NCI-H82 (cell line): Measurements from ENCODE around the gene XPO6.

Experiments used
- DNase-seq: peaks from one replicate; lab custom pipeline; 2025; lab: John Stamatoyannopoulos, UW

XPO6 gene

DNA sequence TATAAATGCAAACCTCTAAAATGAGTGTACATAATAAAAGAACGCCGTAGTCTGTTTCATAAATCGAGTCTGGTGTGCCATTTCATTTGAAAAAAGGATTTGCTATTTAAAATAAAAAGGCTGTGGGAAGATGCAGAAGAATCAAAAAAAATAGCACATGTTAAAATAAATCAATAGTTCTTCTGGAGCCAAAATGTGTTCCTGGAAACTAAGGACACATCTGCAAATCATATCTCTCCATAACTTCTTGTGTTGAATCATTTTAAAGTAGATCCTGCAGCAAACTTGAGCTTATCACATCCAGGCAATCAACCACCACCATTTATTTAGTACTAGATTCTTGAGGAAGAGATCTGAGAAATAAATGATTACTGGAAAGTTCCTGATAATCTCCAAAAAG, 29.0 kb downstream of the XPO6 start:
- no peak for DNase-seq

DNA sequence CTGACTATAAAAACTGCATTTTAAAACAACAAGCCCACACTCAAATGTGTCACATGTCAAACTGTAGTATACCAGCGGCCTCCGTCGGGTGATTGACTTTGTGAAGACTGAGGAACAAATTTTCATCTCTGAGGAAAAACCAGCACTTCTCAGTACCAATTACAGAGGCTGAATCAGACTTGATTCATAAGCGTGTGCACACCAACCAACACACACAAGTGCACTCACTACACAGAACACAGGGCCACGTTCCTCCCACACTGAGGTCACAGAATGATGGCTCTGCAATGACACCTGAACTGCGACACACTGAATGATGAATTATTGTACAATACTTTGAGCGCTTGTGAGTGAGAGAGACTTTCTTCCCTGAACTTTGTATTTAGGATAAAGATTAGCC, 29.6 kb downstream of the XPO6 start:
- no peak for DNase-seq

DNA sequence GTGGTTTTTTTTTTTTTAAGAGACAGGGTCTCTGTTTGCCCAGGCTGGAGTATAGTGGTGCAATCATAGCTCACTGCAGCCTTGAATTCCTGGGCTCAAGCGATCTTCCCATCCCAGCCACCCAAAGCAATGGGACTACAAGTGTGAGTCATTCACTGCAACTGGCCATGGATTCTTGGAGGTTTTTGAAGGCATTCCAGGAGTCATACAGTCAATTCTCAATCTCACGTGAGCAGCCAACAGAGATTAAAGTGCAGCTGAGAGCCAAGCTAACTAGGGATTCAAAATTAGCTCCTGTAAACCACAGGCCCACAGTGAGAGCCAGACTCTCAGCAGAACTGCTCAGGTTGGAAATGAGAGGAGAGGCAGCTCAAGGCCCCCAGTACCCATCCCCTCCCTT, 30.2 kb downstream of the XPO6 start:
- DNase-seq, result no peak

DNA sequence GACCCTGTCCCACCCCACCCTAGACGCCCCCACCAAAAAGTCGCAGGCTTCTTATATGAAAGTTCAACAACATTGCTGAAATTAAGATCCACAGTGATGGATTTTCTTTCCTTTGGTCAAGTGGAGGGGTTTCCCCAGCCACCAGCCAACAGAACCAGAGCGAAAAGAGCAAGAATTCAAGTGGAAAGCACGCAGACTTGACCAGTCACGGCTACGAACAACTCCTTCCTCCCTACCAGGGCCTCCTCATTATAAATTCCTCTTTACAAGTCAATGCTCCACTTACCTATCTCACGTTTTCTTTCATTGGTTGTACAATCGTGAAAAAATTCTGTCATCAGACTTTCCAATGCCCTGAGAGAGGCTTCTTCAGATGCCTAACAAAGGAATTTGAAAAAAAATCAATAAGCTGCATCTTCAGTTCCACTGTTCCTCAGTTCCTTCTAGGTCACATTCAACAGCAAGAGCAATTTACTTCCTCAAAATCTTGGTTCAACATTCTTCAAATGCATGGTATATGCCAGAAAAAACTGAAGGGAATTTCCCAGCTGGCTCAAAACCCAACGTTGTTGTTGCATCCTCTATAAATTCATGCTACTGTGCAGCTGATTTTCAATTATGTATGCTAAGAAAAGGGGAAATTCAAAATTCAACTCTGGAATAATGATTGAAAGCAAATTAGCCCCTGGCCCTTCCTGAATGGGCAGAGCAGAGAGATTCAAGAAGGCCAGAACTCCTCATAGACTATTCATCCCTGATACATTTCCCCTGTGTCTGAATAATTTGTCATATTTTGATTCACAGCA, 30.9 kb downstream of the XPO6 start:
- DNase-seq, result no peak

- no peak for DNase-seq
Measured at GRCh38 chr16:28179354-28179753, 32.4 kb downstream of the XPO6 start.

GRCh38 chr16:28175715-28176114, 36.0 kb downstream of the XPO6 start:
- no peak for DNase-seq

- DNase-seq, result no peak
Measured at GRCh38 chr16:28172336-28172735, 39.4 kb downstream of the XPO6 start.

DNA sequence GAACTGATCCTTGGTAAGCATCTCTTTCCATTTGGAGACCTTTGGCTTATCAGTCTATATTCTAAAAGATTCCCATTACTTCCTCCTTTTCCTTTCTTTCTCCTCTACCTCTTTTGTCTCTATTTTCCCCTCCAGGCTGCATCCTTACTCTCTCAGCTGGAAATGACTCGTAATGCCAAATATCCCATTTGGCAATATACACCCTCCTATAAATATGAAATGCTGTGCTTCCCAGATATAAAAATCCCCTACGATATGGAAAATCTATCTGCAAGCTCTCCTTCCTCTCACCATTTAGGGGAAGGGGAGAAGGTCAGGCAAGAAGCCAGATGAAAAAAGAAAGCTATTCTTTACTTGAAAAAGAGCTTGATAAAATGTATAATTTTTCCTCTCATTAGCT, 39.9 kb downstream of the XPO6 start:
- DNase-seq, result no peak

DNA sequence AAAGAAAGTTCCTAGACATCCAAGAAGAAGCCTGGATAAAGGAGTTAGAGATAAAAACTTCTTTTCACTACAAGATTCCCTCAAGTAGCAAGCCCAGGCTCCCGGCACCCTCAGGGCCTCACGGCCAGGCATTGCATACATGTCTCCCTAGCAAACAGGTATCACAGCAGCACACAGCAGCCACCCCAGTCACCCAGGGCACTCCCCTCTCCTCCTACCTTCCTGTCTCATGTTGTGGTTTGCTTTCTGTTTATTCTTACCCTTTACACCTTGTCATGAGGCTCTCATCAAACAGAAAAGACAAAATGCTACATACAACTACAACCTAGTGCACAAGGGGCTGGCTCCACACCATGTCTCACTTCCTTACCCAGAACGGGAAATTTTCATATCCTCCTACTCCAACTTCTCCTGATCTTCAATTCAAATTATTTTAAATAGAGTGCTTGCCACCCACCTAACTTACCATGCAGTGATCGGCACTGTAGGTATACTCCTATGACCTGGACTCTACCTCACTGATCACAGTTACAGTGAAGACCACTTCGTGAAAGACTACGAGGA, 42.7 kb downstream of the XPO6 start:
- no peak for DNase-seq

DNA sequence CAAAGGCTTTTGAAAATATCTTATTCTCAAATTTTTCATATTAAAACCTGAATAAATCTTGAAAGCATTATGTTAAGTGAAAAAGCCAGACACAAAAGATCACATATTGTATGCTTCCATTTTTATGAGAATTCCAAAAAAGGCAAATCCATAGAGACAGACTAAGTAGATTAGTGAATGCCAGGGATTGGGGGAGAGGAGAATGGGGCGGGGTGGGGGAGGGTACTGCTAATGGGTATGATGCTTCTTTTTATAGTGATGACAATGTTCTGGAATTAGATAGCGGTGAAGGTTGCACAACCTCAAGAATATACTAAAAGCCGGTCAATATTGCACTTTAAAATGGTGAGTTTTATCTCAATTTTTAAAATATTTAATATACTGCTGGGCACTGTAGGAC, 44.0 kb downstream of the XPO6 start:
- no peak for DNase-seq

DNA sequence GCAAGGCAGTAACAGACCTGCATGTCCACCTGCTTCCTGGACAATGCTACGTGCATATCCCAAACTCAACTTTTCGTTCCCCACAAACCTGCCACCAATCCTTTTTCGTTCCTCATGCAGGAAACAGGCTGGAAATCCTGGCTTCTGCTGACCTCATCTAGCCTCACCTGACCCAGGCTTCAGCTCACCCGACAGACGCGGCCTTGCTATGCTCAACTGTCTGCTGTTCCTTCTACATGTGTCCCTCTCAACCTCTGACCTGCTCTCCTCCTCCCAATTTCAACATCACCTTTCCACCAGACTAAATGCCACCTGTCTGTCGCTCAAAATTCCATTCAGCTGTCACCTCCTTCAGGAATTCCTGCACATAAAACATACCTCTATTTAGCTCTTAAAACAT, 44.5 kb downstream of the XPO6 start:
- DNase-seq, result no peak

- DNase-seq, result no peak
Measured at GRCh38 chr16:28166394-28167208, 45.2 kb downstream of the XPO6 start.

DNA sequence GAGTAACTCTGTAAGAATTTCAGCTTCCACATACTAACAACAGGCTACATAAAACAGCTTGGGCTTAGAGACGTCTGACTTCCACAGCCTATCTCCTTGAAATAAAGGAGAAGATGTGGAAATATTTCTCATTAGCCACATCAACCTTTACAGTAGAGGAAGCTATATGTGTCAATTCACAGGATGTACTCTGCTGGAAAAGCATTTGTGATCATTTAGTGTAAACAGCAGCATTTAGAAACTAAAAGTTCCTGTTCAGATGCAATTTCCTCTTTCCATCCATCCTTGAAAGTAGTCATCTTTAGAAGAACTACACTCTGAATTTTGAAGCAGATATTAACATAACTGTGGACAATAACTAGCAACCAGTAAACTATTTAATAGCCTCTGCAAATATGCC, 46.2 kb downstream of the XPO6 start:
- DNase-seq, result no peak

GRCh38 chr16:28164140-28164539, 47.6 kb downstream of the XPO6 start:
- DNase-seq, result no peak

GRCh38 chr16:28163699-28164098, 48.1 kb downstream of the XPO6 start:
- DNase-seq, result no peak

DNA sequence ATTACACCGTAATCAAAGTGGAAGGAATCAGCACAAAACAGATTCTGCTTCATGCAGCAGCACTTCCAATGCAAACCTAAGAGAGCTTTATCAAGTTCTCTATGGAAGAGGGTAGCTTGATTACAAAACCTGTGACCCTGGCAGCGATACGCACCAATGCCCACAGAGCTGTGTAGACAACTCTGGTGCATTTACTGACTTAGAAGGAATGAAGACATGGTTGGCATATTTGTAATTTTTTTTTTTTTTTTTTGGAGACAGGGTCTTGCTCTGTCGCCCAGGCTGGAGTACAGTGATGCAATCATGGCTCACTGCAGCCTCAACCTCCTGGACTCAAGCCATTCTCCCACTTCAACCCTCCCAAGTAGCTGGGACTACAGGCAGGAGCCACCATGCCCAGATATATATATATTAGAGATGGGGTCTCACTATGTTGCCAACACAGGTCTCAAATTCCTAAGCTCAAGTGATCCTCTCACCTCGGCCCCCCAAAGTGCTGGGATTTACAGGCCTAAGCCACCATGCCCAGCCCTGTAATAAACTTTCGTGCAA, 49.4 kb downstream of the XPO6 start:
- no peak for DNase-seq

DNA sequence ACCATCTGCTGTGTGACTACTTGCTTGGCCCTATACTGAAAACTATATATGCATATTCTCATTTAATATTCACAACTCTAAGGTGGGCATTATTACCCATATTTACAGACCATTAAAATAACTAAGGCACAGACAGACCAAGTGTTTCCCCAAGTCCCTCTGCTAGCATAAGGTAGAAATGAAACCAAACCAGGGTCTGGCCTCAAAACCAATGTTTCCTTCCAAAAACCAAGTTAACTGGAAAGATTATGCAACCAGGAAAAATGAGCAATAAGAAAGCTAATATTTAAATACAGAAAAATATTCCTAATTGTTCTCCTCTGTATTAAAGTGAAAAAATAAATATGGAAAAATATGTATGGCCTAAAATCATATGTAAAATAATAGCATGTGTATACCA, 50.1 kb downstream of the XPO6 start:
- no peak for DNase-seq

- no peak for DNase-seq
Measured at GRCh38 chr16:28158136-28158535, 53.6 kb downstream of the XPO6 start.

GRCh38 chr16:28156056-28156680, 55.6 kb downstream of the XPO6 start:
- DNase-seq, result no peak

- no peak for DNase-seq
Measured at GRCh38 chr16:28155293-28155692, 56.5 kb downstream of the XPO6 start.

- no peak for DNase-seq
Measured at GRCh38 chr16:28151180-28151579, 60.6 kb downstream of the XPO6 start.
